CD1c-positive myeloid dendritic cell (primary cell): ENCODE measurements around the gene NGEF.
"Not testable (repeated sequence)": the region's sequence is repeated elsewhere in the genome, so short reads cannot be mapped to it uniquely, and the experiment has no call there.

Source experiments
- DNase-seq: peaks from one replicate; pipeline ENCODE4 v3.0.0-alpha.2; 2016; ENCODE audit errors: extremely low spot score

Gene NGEF, protein sequence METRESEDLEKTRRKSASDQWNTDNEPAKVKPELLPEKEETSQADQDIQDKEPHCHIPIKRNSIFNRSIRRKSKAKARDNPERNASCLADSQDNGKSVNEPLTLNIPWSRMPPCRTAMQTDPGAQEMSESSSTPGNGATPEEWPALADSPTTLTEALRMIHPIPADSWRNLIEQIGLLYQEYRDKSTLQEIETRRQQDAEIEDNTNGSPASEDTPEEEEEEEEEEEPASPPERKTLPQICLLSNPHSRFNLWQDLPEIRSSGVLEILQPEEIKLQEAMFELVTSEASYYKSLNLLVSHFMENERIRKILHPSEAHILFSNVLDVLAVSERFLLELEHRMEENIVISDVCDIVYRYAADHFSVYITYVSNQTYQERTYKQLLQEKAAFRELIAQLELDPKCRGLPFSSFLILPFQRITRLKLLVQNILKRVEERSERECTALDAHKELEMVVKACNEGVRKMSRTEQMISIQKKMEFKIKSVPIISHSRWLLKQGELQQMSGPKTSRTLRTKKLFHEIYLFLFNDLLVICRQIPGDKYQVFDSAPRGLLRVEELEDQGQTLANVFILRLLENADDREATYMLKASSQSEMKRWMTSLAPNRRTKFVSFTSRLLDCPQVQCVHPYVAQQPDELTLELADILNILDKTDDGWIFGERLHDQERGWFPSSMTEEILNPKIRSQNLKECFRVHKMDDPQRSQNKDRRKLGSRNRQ

DNA sequence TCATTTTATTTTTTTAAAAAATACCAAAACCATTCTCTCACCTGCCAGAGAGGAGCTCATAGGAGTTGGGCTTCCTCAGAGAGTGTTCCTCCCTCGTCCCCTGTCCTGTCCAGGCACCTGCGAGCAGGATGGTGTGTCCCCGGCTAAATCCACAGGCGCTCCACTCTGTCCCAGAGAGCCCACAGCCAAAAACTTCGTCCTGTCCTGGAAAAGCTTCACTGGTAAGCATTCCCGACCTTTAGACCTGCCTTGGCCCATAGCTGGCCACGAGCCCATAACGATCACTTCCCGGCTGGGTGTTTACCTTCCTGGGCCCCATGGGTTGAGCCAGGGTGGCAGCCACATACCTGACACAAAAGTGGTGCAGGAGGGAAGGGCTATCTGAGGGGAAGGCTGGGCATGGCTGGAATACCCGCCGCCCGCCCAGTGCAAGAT is at the start of gene NGEF:
Gene NGEF (minus strand): TSS at position 230 of the 435 bp plus-strand sequence. CDS start 38,366 bp downstream, outside the sequence.
- no peak for DNase-seq

DNA sequence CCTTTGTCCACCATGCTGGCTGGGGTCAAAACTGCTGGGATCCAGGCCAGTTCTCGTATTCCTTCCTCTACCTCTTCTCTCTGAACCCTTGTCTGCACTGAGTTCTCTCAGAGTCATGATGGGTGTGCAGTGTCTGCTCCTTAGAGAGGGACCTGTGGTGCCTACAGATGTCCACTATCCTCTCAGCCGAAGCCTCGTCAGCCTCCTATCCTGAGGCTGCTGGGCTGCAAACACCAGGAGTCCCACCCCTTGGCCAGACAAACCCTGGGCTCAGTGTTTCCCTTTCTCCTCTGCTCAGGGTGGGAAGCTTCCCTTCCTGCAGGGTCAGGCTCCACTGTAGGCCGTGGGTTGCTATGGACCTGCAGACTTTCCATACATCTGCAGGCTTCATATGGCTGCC is 49.4 kb upstream of the NGEF start:
- no peak for DNase-seq

GRCh38 chr2:233061591-233062450 is 48.8 kb upstream of the NGEF start:
- DNase-seq = peak; percentile 54

- peak; percentile 85 for DNase-seq
These were observed 48.0 kb upstream of the NGEF start for GRCh38 chr2:233060980-233061590.

- DNase-seq = no peak
These were observed 47.5 kb upstream of the NGEF start for GRCh38 chr2:233060501-233060979.

- peak; percentile 90 for DNase-seq
These were observed 46.9 kb upstream of the NGEF start, which contains the start of gene INPP5D for GRCh38 chr2:233059797-233060500. Gene INPP5D (plus strand): TSS chr2:233060342. CDS start chr2:233060479, 137 bp downstream.

GRCh38 chr2:233059547-233059796 is 46.4 kb upstream of the NGEF start:
- DNase-seq = no peak

DNA sequence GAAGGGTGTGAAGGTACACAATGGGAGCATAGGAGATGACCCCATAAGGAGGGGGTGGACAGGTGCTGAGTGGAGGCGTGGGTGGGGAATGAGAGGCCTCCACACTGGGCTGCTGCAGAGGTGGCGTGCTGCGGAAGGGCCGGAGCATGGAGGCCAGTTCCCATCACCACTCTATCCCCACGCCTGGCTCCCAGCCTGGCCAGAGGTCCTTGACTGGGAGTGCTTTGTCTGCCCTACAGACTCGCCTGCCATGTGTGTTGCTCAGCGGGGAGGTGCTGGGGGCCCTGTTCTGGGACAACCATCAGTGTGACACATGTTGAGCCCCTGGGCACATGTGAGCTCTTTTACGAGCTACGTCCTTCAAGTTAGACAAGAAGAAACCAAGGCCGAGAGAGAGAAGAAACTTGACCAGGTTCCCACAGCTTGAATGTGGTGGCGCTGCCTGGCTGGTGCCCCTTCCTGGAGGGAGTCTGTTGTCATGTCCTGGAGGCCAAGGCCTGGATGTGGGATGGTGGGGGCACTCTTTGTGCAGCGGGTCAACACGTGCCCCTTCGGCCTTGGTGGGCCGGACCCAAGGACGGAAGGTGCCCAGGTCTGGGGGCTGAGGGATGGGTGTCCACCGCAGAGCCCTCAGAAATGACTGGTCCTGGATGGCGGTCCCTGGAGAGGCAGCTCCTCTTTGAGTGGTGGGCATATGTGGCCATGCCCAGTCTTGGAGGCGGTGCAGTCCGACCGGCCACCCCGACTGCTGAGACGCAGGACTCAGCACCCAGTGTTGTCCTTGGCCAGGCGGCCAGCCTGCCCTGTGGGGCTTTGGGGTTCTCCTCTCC is 45.9 kb upstream of the NGEF start:
- DNase-seq = no peak

GRCh38 chr2:233056961-233057605 is 44.0 kb upstream of the NGEF start:
- no peak for DNase-seq

DNA sequence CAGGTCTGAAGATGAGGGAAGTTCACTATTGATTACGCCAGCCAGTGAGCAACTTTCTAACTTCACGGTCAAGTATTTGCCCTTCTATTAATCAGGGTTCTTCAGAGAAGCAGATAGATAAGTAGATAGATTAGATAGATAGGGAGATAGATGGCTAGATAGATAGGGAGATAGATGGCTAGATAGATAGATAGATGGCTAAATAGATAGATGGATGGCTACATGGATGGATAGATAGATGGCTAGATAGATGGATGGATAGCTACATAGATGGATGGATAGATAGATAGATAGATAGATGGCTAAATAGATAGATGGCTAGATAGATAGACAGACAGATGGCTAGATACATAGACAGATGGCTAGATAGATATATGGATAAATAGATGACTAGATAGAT is 42.3 kb upstream of the NGEF start:
- DNase-seq = no peak

DNA sequence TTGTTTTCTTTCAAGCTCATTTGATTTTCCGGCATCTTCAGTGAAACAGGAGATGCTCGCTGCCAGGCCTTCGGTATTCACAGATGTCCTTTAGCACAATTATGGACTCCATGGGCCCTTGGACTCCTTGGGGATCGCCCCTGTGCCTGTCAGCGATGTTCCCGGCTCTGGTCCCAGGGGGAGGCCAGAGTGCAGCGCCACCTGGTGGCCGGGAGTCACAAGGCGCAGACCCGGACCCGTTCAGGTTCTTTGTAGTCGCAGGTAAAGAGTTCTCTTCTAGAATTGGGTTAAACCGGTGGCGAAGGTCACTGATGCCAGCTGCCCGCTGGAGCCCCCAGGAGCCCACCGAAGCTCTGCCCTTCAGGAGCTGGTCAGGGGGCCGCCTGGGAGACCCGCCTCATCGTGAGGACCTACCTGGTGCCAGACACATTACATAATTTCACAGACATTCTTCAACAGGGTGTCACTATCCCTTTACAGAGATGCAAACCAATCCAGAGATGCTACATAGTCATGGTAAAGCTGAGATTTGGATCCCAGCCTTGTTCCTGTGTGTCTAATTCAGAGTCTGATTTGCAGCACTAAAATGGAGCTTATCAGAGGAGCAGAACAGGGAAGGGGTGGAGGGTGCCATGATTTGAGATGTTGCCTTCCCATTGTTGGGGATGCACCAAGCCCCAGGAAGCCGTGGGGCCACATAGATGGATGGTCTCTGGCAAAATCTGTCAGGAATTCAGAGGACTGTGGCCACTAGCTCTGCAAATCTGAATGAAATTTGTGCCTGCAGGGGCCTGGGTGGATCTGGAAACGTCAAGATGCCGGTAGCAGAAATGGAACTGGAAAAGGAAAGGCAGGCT is 41.1 kb upstream of the NGEF start:
- peak; percentile 70 for DNase-seq

DNA sequence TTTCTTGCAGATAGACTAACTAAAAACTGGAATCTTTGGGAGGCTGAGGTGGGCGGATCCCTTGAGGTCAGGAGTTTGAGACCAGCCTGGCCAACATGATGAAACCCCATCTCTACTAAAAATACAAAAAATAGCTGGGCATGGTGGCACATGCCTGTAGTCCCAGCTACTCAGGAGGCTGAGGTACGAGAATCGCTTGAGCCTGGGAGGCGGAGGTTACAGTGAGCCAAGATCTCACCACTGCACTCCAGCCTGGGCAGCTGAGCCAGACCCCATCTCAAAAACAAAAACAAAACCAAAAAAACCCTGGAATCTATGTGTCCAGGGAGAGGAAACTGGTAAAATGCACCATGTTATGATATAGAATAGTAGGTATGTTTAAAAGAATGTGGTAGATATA is 39.5 kb upstream of the NGEF start:
- not testable (repeated sequence) for DNase-seq

DNA sequence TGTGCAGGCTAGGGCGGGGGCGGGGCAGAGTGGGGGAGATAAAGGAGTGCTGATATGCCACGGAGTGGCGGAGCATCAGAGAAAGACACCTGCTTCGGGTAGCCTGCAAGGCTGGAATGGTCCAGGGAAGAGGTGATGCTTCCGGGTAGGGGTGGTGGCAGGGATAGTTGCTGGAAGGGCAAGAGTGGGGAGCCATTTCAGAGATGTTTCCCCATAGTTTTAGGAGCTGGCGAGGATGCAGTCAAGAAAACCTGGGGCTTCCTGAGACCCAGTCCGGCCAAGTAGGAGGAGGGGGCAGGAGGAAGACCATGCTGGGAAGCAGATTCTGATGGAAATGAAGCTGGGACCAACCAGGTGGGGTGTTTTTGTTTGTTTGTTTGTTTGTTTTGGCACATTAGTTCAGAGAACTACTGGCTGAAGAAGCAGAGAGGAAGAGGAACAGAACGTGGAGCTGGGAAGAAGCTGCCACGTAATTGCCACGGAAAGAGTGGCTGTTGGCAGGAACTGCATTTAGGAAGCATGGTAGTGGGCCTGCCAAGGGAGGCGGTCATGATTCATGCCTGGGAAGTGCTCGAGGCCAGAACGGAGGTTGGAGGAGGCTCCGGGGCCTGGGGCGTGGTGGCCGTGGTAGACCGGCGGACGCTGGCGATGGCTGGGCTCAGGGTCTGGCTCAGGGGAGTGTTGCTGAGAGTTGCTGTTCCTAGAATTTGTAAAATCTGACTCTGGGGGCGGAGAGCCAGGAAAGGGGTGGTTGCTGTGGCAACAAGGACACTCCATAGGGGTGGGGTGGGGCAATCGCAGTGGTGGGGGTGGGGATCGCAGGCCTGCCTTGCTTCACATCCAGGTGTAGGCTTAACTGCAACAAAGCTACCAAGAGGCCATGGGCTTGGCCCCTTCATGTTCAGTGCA is 38.4 kb upstream of the NGEF start:
- peak; percentile 56 for DNase-seq

- DNase-seq = no peak
These were observed 36.2 kb upstream of the NGEF start for GRCh38 chr2:233049194-233049761.

GRCh38 chr2:233048569-233049193 is 35.6 kb upstream of the NGEF start:
- DNase-seq = no peak

- DNase-seq = no peak
These were observed 34.6 kb upstream of the NGEF start for GRCh38 chr2:233047667-233048066.

GRCh38 chr2:233047206-233047605 is 34.1 kb upstream of the NGEF start:
- no peak for DNase-seq
